Measurements from ENCODE around the gene VCPKMT. TPM values are rescaled to one million over a fixed set of nuclear protein-coding genes. Genes with fewer than 3 reads are reported as not detected.

The VCPKMT gene
- total RNA-seq, 4 donors from 2014 or later: 0.69 to 8.2 (median 4.9) TPM

DNA sequence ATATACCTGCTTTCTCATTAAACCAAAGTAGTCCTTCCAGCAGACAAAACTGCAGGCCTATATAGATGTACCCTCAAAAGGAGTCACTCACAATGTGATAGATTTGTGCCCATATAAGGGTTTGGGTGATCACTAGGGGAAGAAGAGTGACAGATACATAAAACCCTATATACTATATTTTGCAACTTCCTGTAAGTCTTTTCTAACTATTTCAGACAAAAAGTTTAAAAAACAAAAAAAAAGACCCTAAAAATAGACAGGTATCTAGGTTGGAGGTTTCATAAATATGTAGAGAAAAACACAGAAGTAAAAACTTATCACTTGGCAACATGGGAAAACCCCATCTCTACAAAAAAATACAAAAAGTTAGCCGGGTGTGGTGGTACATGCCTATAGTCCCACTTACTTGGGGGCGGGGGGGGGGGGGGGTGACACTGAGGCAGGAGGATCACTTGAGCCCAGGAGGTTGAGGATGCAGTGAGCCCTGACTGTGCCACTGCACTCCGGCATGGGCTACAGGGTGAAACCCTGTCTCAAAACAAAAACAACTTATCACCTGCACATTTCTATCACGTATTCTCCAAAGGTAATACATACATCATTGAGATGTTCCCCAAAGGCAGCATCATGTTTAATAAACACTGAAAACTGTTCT lies 2.9 kb downstream of the VCPKMT start:
- Histone ChIP-seq H3K27me3 (no peaks in the 10 kb centered on the region), H3K36me3 (peaks cover 0 to 77% of the 10 kb centered on the region in 2 donors), H3K9me3 (no peaks in the 10 kb centered on the region), H3K27ac (no peak overlapping the region), H3K4me1 (peaks cover 0 to 31% (median 8%) of the 10 kb centered on the region in 3 donors), H3K4me3 (no peak overlapping the region)
- WGBS, 2 donors (ENCODE audit: low coverage in 1 of 2): 33 to 48% methylated on average over 1 to 2 of the region's 4 CpGs
- ATAC-seq: no peak
- TF ChIP-seq POLR2AphosphoS5 (IDR thresholded peaks at IDR 0.05) (no peak), POLR2A (IDR thresholded peaks at IDR 0.05) (no peak), EP300 (IDR thresholded peaks at IDR 0.05) (no peak), CTCF (IDR thresholded peaks at IDR 0.05) (no peak)

DNA sequence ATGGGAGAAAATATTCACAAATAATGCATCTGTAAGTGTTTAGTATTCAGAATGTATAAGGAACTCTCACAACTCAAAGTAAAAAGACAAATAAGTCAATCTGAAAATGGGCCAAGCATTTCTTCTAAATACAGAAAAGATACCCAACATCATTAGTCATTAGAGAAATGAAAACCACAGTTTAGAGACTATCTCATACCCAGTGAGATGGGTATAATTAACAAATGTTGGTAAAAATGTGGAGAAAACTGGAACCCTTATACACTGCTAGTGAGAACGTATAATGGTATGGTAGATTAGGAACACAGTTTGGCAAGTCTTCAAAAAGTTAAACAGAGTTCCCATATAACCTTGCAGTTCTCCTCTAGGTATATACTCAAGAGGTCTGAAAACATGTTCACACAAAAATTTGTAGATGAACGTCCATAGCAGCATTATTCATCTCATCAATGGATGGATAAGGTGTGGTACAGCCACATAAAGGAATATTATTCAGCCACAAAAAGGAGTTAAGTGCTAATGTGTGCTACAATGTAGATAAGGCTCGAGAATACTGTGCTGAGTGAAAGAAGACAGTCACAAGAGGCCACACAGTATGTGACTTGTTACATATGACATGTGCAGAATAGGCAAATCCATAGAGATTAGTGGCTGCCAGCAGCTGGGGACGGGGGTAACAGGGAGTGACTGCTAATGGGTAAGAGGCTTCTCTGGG lies 5.9 kb downstream of the VCPKMT start:
- H3K4me1 ChIP-seq: peaks cover 0 to 17% (median 4%) of the 10 kb centered on the region in 3 donors
- no peak overlapping the region for H3K4me3 ChIP-seq
- H3K9me3 ChIP-seq: no peaks in the 10 kb centered on the region
- no peaks in the 10 kb centered on the region for H3K27me3 ChIP-seq
- WGBS, 2 donors (ENCODE audit: low coverage in 1 of 2): 77% methylated on average over 3 to 4 of the region's 4 CpGs
- TF ChIP-seq POLR2AphosphoS5 (IDR thresholded peaks at IDR 0.05) (no peak), POLR2A (IDR thresholded peaks at IDR 0.05) (no peak), CTCF (IDR thresholded peaks at IDR 0.05) (no peak), EP300 (IDR thresholded peaks at IDR 0.05) (no peak)
- peaks cover 0 to 90% of the 10 kb centered on the region in 2 donors for H3K36me3 ChIP-seq
- H3K27ac ChIP-seq: no peak overlapping the region
- no peak for ATAC-seq

DNA sequence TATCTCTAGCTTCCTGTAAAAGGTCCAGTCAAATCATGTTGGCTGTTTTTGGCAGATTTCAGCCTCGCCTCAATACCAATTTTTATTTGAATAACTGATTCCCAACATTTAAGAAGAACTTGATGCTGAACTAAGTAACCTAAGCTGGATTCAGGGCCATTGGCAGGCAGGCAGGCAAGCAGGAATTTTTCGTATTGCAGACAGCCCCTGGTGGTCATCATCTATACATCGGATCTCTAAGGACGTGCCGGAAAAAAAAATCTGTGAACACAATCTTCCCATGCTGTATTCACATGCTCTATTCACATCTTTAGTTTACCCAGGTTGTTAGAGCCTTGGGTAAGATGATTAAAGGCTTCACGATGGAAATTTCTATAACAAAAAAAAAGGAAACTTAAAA lies 7.0 kb downstream of the VCPKMT start:
- H3K36me3 ChIP-seq: peaks cover 0 to 81% of the 10 kb centered on the region in 2 donors
- peak in 1 of 4 experiments; percentile 9 for TF ChIP-seq CTCF (IDR thresholded peaks at IDR 0.05)
- no peak for TF ChIP-seq POLR2A (IDR thresholded peaks at IDR 0.05)
- H3K27me3 ChIP-seq: no peaks in the 10 kb centered on the region
- H3K4me1 ChIP-seq: peaks cover 0 to 11% (median 0%) of the 10 kb centered on the region in 3 donors
- H3K4me3 ChIP-seq: no peak overlapping the region
- H3K27ac ChIP-seq: no peak overlapping the region
- no peaks in the 10 kb centered on the region for H3K9me3 ChIP-seq
- WGBS, 2 donors (ENCODE audit: low coverage in 1 of 2): 52 to 57% methylated on average over 6 of the region's 6 CpGs
- no peak for ATAC-seq

GRCh38 chr14:50107850-50108249 lies 8.5 kb downstream of the VCPKMT start:
- Histone ChIP-seq H3K36me3 (peaks cover 0 to 66% of the 10 kb centered on the region in 2 donors), H3K27ac (peak overlapping the region in 2 of 4 donors; percentile 26 to 31), H3K4me1 (peaks cover 0 to 7% (median 0%) of the 10 kb centered on the region in 3 donors), H3K4me3 (no peak overlapping the region), H3K9me3 (no peaks in the 10 kb centered on the region), H3K27me3 (no peaks in the 10 kb centered on the region)
- no peak for ATAC-seq
- WGBS, 2 donors (ENCODE audit: low coverage in 1 of 2): 51 to 67% methylated on average over 1 to 2 of the region's 2 CpGs
- TF ChIP-seq POLR2A (IDR thresholded peaks at IDR 0.05): no peak
- TF ChIP-seq POLR2AphosphoS5 (IDR thresholded peaks at IDR 0.05): no peak
- no peak for TF ChIP-seq CTCF (IDR thresholded peaks at IDR 0.05)
- no peak for TF ChIP-seq EP300 (IDR thresholded peaks at IDR 0.05)

GRCh38 chr14:50106178-50106577 lies 10.2 kb downstream of the VCPKMT start:
- H3K4me1 ChIP-seq: peaks cover 0 to 7% (median 0%) of the 10 kb centered on the region in 3 donors
- H3K27ac ChIP-seq: no peak overlapping the region
- no peak for ATAC-seq
- WGBS, 2 donors (ENCODE audit: low coverage in 1 of 2): 56 to 67% methylated on average over 4 of the region's 4 CpGs
- no peaks in the 10 kb centered on the region for H3K9me3 ChIP-seq
- no peak overlapping the region for H3K4me3 ChIP-seq
- no peaks in the 10 kb centered on the region for H3K27me3 ChIP-seq
- H3K36me3 ChIP-seq: peaks cover 0 to 49% of the 10 kb centered on the region in 2 donors
- TF ChIP-seq CTCF (IDR thresholded peaks at IDR 0.05): no peak
- no peak for TF ChIP-seq POLR2AphosphoS5 (IDR thresholded peaks at IDR 0.05)
- no peak for TF ChIP-seq EP300 (IDR thresholded peaks at IDR 0.05)
- TF ChIP-seq POLR2A (IDR thresholded peaks at IDR 0.05): no peak
